Upper lobe of left lung (tissue), 4 donors: Measurements from ENCODE around the gene KL.

ENCODE experiments used
- CTCF ChIP-seq, 6 experiments: fragments of 450-650 bp in 4 of 6; fragments of 200-600 bp in 2 of 6; sonication (generic) in 2 of 6; IDR thresholded peaks; one replicate each; pipeline ENCODE4 v1.5.1; 2016 to 2019; ENCODE audit warnings: antibody characterized with exemption in 6 of 6
- POLR2A ChIP-seq, 4 donors: fragments of 450-650 bp; IDR thresholded peaks; one replicate each; pipeline ENCODE4 v1.5.1; 2016 to 2017; ENCODE audit warnings: antibody characterized with exemption in 4 of 4, mild to moderate bottlenecking in 2 of 4

GRCh38 chr13:32987462-32987861 lies 28.8 kb upstream of the KL start:
- no peak for TF ChIP-seq CTCF (IDR thresholded peaks at IDR 0.05)
- no peak for TF ChIP-seq POLR2A (IDR thresholded peaks at IDR 0.05)
